B cell (primary cell): ENCODE results near the gene HHAT. TPM values are rescaled to one million over a fixed set of nuclear protein-coding genes. Genes with fewer than 3 reads are reported as not detected.

Experiments
- ATAC-seq: fragments of 200-7000 bp; cut with Tn5 transposase; one replicate; pipeline ENCODE4 v1.10.0; 2021; ENCODE audit warnings: low read depth, mild to moderate bottlenecking, moderate number of reproducible peaks, moderate library complexity
- CTCF ChIA-PET: fragments of 350-600 bp; sonication (Branson Sonifier 250); formaldehyde crosslinking; loops from one replicate; lab custom pipeline; 2021; ENCODE audit warnings: antibody characterized with exemption, inconsistent platforms; lab: Charles Lee
- POLR2A ChIA-PET: fragments of 350-600 bp; sonication (Branson Sonifier 250); formaldehyde crosslinking; loops from one replicate; lab custom pipeline; 2021; ENCODE audit warnings: antibody characterized with exemption; lab: Charles Lee
- DNase-seq: peaks from one replicate; pipeline ENCODE4 v3.0.0; 2013
- H2AFZ ChIP-seq: 2 replicates; pipeline ENCODE4 v1.6.1; 2012; ENCODE audit warnings: mild to moderate bottlenecking, low read depth, low read length; ENCODE audit not compliant: insufficient read depth, poor library complexity, severe bottlenecking
- H3K27ac ChIP-seq, 2 donors: 1 replicate in 1 of 2; 2 replicates in 1 of 2; pipeline ENCODE4 v1.5.1; 2012 to 2013; ENCODE audit warnings: low read length in 2 of 2, mild to moderate bottlenecking in 2 of 2, moderate library complexity in 1 of 2
- H3K27me3 ChIP-seq, 4 experiments: fragments of 200-600 bp in 1 of 4; sonication (generic) in 1 of 4; replicated peaks in 1 of 4; 1 replicate in 2 of 4; 2 replicates in 2 of 4; pipeline versions ENCODE4 v1.6.1 to v1.7.0; 2013 to 2016; ENCODE audit warnings: low read length in 3 of 4, mild to moderate bottlenecking in 2 of 4, mixed read lengths in 1 of 4, moderate library complexity in 1 of 4; ENCODE audit not compliant: insufficient read depth in 4 of 4, control insufficient read depth in 3 of 4; ENCODE audit errors: control extremely low read depth in 1 of 4
- H3K36me3 ChIP-seq, 2 experiments: replicated peaks in 1 of 2; 1 replicate in 1 of 2; 2 replicates in 1 of 2; pipeline versions ENCODE4 v1.6.1 to v1.7.1; 2013; ENCODE audit warnings: low read length in 1 of 2; ENCODE audit not compliant: insufficient read depth in 2 of 2, control insufficient read depth in 1 of 2; ENCODE audit errors: control extremely low read depth in 1 of 2, extremely low read depth in 1 of 2
- H3K4me1 ChIP-seq, 2 donors: fragments of 200-600 bp in 1 of 2; sonication (generic) in 1 of 2; 1 replicate in 1 of 2; 2 replicates in 1 of 2; pipeline versions ENCODE4 v1.5.1 to v1.6.1; 2013 to 2017; ENCODE audit warnings: low read length in 2 of 2; ENCODE audit not compliant: control insufficient read depth in 2 of 2, insufficient read depth in 2 of 2
- H3K4me2 ChIP-seq: replicated peaks from 2 replicates; pipeline ENCODE3; 2012; ENCODE audit warnings: mild to moderate bottlenecking, low read depth, low read length; ENCODE audit not compliant: poor library complexity, severe bottlenecking
- H3K4me3 ChIP-seq, 5 experiments: fragments of 200-600 bp in 1 of 5; sonication (generic) in 1 of 5; 1 replicate in 3 of 5; 2 replicates in 2 of 5; pipeline versions ENCODE4 v1.5.1 to v1.7.0; 2011 to 2016; ENCODE audit warnings: low read length in 4 of 5, mild to moderate bottlenecking in 4 of 5, low read depth in 2 of 5, control low read depth in 1 of 5, moderate library complexity in 1 of 5; ENCODE audit not compliant: insufficient read depth in 1 of 5; ENCODE audit errors: control extremely low read depth in 1 of 5, extremely low read depth in 1 of 5
- H3K79me2 ChIP-seq: fragments of 200-600 bp; sonication (generic); one replicate; pipeline ENCODE4 v1.6.0; 2016; ENCODE audit warnings: low read length; ENCODE audit not compliant: control insufficient read depth, insufficient read depth
- H3K9ac ChIP-seq: fragments of 200-600 bp; sonication (generic); 2 replicates; pipeline ENCODE4 v1.6.1; 2017; ENCODE audit warnings: mild to moderate bottlenecking, low read length, moderate library complexity
- H3K9me3 ChIP-seq, 3 donors: one replicate each; pipeline versions ENCODE4 v1.6.1 to v1.7.1; 2013; ENCODE audit warnings: low read length in 2 of 3; ENCODE audit not compliant: control insufficient read depth in 2 of 3, insufficient read depth in 1 of 3; ENCODE audit errors: control extremely low read depth in 1 of 3
- H4K20me1 ChIP-seq: 2 replicates; pipeline ENCODE4 v1.6.0; 2012; ENCODE audit warnings: mild to moderate bottlenecking, low read length; ENCODE audit not compliant: insufficient read depth, control insufficient read depth, poor library complexity, severe bottlenecking
- H3K27ac Mint-ChIP-seq: one replicate; pipeline ENCODE4 v1.8.0; 2021; ENCODE audit warnings: mixed read lengths
- H3K27me3 Mint-ChIP-seq: one replicate; pipeline ENCODE4 v1.8.0; 2021; ENCODE audit warnings: mixed read lengths
- H3K4me1 Mint-ChIP-seq: one replicate; pipeline ENCODE4 v1.8.0; 2021; ENCODE audit warnings: mixed read lengths
- H3K4me3 Mint-ChIP-seq: one replicate; pipeline ENCODE4 v1.8.0; 2021; ENCODE audit warnings: mixed read lengths
- H3K9me3 Mint-ChIP-seq: one replicate; pipeline ENCODE4 v1.8.0; 2022; ENCODE audit warnings: mixed read lengths; ENCODE audit not compliant: insufficient read depth
- EZH2 ChIP-seq: IDR thresholded peaks from 2 replicates; pipeline ENCODE4 v1.6.1; 2012; ENCODE audit warnings: borderline replicate concordance, low read depth, mild to moderate bottlenecking, moderate library complexity, low read length; ENCODE audit not compliant: insufficient read depth, poor library complexity, severe bottlenecking
- WGBS: methylation state at CpG from one replicate; pipeline ENCODE4 v1.1.5; 2013; ENCODE audit warnings: missing lambda C conversion rate; ENCODE audit not compliant: insufficient coverage; 5-methylcytosine and 5-hydroxymethylcytosine counted together
- intact Hi-C: fragments of 100-400 bp; cut with micrococcal nuclease; formaldehyde crosslinking; loops from one replicate; pipeline ENCODE4 v1.10.0; 2022
- polyA plus RNA-seq: library from polyadenylated mRNA; depleted of rRNA; stranded (reverse); fragments of >200 nt; gene quantifications from 2 replicates; pipeline ENCODE4 v1.2.3, GENCODE V29; 2012
- total RNA-seq, 2 donors: library from RNA; stranded (reverse); fragments of 120-200 nt in 1 of 2; gene quantifications; 1 replicate in 1 of 2; 2 replicates in 1 of 2; pipeline versions ENCODE4 v1.2.3 to v1.2.4, GENCODE V29; 2013 to 2022
- TF ChIP-seq, protein P1 (sequence below): fragments of 200-600 bp; IDR thresholded peaks from one replicate; pipeline ENCODE4 v1.8.0; 2022; ENCODE audit warnings: antibody characterized with exemption, mild to moderate bottlenecking

Gene HHAT
- total and polyA plus RNA-seq, 2 donors (not counting 1 experiment from before 2014, with no cell fraction given), result 4.0 to 28.2 TPM

DNA sequence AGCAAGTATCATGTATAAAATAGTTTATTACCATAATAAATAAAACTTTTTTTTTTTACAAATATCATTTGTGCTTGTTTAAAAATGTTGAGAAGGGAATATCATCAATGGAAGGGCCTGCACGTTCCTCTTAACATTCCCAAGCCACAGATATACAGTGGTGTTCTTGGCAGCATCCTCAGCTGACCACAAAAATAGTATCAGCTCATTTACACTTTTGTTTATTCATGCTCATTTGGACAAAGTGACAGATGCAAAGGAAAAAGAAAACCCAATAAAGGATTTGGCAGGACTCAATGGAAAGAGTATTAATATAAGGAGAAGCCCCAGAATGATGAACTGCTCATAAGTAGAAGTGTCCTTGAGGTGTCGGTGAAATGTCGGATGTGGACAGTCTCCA, 349.6 kb downstream of the HHAT start:
- WGBS, result no CpG with 5 or more reads among the region's 3 CpGs
- H3K27ac Mint-ChIP-seq, result no peak overlapping the region
- no peak overlapping the region for H3K4me3 Mint-ChIP-seq
- POLR2A ChIA-PET, result no interaction called here
- Histone ChIP-seq H4K20me1 (no peaks in the 10 kb centered on the region), H3K9ac (no peak overlapping the region), H2AFZ (no peak overlapping the region), H3K36me3 (no peaks in the 10 kb centered on the region), H3K9me3 (no peaks in the 10 kb centered on the region), H3K4me3 (no peak overlapping the region), H3K4me1 (no peaks in the 10 kb centered on the region), H3K79me2 (no peaks in the 10 kb centered on the region), H3K4me2 (no peak overlapping the region), H3K27me3 (no peaks in the 10 kb centered on the region), H3K27ac (no peak overlapping the region)
- no peak for ATAC-seq
- H3K9me3 Mint-ChIP-seq, result no peaks in the 10 kb centered on the region
- TF ChIP-seq EZH2, result no peak
- TF ChIP-seq, protein P1, sequence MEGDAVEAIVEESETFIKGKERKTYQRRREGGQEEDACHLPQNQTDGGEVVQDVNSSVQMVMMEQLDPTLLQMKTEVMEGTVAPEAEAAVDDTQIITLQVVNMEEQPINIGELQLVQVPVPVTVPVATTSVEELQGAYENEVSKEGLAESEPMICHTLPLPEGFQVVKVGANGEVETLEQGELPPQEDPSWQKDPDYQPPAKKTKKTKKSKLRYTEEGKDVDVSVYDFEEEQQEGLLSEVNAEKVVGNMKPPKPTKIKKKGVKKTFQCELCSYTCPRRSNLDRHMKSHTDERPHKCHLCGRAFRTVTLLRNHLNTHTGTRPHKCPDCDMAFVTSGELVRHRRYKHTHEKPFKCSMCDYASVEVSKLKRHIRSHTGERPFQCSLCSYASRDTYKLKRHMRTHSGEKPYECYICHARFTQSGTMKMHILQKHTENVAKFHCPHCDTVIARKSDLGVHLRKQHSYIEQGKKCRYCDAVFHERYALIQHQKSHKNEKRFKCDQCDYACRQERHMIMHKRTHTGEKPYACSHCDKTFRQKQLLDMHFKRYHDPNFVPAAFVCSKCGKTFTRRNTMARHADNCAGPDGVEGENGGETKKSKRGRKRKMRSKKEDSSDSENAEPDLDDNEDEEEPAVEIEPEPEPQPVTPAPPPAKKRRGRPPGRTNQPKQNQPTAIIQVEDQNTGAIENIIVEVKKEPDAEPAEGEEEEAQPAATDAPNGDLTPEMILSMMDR, result no peak
- no peaks in the 10 kb centered on the region for H3K4me1 Mint-ChIP-seq
- H3K27me3 Mint-ChIP-seq, result no peaks in the 10 kb centered on the region
- intact Hi-C loops, result no loop called here
- DNase-seq, result no peak
- CTCF ChIA-PET, result no interaction called here

DNA sequence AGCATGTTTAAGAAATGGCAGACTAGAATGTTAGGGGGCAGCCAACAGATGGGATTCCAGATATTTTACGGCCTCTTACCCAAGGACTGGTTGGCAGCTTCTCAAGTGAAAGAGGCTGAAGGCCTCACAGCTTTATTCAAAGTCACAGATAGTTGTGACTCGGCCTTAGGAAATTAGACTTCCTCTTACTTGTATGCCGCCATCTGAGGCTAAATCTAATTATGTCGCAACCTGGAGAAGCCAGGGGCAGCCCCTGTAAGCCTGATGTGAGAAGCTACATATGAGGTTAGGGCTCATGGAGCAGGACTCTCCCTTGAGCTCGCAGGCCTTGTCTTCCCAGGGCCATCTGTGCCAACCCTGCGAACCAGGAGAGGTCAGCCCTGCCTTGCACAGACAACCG, 352.5 kb downstream of the HHAT start:
- H3K4me3 Mint-ChIP-seq, result no peak overlapping the region
- ChIA-PET CTCF (no interaction called here), POLR2A (no interaction called here)
- DNase-seq (no peak), ATAC-seq (no peak)
- Histone ChIP-seq H3K9ac (no peak overlapping the region), H3K36me3 (no peaks in the 10 kb centered on the region), H3K79me2 (no peaks in the 10 kb centered on the region), H3K4me1 (no peaks in the 10 kb centered on the region), H3K27me3 (no peaks in the 10 kb centered on the region), H3K4me2 (no peak overlapping the region), H3K27ac (no peak overlapping the region), H4K20me1 (no peaks in the 10 kb centered on the region), H2AFZ (no peak overlapping the region), H3K4me3 (no peak overlapping the region), H3K9me3 (no peaks in the 10 kb centered on the region)
- 97% methylated on average over 3 of the region's 7 CpGs for WGBS
- intact Hi-C loops, result no loop called here
- TF ChIP-seq, protein P1, result no peak
- no peak for TF ChIP-seq EZH2
- H3K27ac Mint-ChIP-seq, result no peak overlapping the region
- no peaks in the 10 kb centered on the region for H3K9me3 Mint-ChIP-seq
- peaks cover 9% of the 10 kb centered on the region for H3K4me1 Mint-ChIP-seq
- no peaks in the 10 kb centered on the region for H3K27me3 Mint-ChIP-seq
